Measurements from ENCODE around the gene LOXHD1.

LOXHD1 gene, protein sequence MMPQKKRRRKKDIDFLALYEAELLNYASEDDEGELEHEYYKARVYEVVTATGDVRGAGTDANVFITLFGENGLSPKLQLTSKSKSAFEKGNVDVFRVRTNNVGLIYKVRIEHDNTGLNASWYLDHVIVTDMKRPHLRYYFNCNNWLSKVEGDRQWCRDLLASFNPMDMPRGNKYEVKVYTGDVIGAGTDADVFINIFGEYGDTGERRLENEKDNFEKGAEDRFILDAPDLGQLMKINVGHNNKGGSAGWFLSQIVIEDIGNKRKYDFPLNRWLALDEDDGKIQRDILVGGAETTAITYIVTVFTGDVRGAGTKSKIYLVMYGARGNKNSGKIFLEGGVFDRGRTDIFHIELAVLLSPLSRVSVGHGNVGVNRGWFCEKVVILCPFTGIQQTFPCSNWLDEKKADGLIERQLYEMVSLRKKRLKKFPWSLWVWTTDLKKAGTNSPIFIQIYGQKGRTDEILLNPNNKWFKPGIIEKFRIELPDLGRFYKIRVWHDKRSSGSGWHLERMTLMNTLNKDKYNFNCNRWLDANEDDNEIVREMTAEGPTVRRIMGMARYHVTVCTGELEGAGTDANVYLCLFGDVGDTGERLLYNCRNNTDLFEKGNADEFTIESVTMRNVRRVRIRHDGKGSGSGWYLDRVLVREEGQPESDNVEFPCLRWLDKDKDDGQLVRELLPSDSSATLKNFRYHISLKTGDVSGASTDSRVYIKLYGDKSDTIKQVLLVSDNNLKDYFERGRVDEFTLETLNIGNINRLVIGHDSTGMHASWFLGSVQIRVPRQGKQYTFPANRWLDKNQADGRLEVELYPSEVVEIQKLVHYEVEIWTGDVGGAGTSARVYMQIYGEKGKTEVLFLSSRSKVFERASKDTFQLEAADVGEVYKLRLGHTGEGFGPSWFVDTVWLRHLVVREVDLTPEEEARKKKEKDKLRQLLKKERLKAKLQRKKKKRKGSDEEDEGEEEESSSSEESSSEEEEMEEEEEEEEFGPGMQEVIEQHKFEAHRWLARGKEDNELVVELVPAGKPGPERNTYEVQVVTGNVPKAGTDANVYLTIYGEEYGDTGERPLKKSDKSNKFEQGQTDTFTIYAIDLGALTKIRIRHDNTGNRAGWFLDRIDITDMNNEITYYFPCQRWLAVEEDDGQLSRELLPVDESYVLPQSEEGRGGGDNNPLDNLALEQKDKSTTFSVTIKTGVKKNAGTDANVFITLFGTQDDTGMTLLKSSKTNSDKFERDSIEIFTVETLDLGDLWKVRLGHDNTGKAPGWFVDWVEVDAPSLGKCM (N-terminal part only)

DNA sequence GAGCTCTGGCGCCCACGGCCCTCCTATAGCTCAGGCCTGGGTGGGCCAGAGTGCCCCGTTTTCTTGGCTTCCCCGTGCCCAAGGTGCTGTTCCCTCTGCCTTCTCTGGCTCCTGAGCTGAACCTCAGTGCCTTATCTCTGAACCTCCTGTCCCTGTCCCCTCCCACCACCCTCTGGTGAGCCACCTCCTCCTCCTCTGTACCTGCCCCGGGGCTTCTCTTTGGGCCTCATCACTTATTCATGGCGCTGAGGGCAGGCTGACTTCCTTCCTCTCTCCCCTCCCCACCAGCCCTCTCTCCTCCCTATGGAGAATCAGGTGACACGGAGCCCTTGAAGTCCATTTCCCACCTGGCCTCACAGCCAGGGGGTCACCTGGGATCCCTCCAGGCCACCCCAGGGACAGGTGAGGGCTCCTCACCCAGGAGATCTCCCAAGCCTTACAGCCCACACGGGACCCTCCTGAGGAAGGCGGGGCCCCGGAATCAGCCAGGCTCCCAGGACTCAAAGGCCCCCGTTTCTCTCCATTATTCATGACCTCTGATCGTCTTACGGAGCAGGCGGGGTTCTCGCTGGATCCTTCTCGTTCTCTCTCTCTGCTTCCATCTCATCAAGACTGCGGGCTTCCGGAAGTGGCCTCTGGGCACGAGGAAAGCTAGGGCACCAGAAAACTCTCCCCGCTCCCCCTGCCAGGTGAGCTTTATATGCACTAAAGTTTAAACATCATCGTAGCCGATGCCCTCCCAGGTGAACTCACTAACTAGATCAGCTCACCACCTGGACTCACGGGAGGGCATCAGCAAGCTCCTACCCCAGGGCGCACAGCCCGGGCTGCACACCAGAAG is at the start of gene LOXHD1:
TSS of gene LOXHD1 (minus strand) at position 106 of the 841 bp plus-strand sequence. CDS start 187 bp downstream, outside the sequence.
- no peaks in the 10 kb centered on the region for H3K4me1 Mint-ChIP-seq
- no peaks in the 10 kb centered on the region for H3K9me3 Mint-ChIP-seq
- ATAC-seq = no peak
- peak within 1 kb of the TSS; percentile 64 to 72 for H3K27ac Mint-ChIP-seq
- no peaks in the 10 kb centered on the region for H3K27me3 Mint-ChIP-seq
- no peak for DNase-seq
- no peak within 1 kb of the TSS for H3K4me3 Mint-ChIP-seq

DNA sequence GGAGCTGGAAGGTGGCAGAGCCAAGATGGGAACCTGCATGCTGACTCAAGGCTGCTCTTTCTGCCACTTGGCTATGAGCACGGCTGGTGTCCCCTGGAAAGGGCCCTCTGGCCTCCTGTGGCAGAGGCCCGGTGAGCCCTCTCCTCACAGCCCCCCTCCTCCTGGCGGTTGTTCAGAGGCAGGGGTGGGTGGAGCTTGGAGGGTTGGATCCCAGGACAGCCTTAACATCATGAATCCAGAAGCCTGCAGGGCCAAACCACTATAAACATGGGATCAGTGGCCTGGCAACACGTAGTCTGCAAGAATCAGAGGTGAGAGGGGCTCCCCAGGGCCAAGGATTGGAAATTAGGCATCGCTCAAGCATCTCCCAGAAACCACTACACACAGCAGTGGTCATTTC is 48.5 kb upstream of the LOXHD1 start:
- H3K27me3 Mint-ChIP-seq = no peaks in the 10 kb centered on the region
- no peaks in the 10 kb centered on the region for H3K4me1 Mint-ChIP-seq
- ATAC-seq (no peak), DNase-seq (no peak)
- no peaks in the 10 kb centered on the region for H3K9me3 Mint-ChIP-seq
- no peak overlapping the region for H3K27ac Mint-ChIP-seq
- no peak overlapping the region for H3K4me3 Mint-ChIP-seq

DNA sequence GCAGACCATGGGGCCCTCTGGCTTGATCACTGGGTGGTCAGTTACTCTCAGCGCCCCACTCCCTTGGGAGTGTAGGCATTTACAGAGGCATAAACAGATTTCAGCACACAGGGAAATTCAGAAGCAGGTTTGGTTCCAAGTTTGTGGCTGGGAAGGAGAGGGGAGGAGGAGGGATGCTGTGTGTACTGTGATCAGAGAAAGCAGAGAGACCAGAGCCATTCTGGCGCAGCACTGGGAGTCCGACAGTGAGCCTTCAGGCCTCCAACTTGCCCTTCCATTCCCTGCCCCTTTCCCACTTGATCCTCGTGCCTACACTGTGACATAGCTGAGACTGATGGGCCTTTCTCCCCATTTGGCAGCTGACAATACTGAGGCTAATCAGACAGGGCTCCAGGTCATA is 47.8 kb upstream of the LOXHD1 start:
- H3K9me3 Mint-ChIP-seq = no peaks in the 10 kb centered on the region

DNA sequence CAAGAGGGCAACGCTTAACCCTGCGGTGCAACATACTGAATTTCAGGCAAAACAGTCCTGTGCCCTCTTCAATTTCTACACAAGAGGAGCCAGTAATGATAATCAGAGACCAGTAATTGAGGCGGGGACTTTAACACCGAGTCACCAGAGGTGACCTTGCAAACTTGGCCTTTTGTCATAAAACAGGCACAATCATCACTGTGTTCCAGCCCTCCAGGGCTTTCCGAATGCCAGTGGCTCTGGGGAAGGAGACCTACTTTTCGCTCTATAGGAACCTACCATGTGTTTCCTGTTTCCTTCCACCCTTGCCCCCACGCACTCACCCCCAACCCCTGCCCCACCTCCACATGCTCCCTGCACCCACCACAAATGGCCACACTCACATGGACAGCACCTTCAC is 47.2 kb upstream of the LOXHD1 start:
- H3K27ac Mint-ChIP-seq = no peak overlapping the region
- DNase-seq = no peak
- no peaks in the 10 kb centered on the region for H3K4me1 Mint-ChIP-seq
- H3K4me3 Mint-ChIP-seq = no peak overlapping the region
- no peaks in the 10 kb centered on the region for H3K27me3 Mint-ChIP-seq
- H3K9me3 Mint-ChIP-seq = no peaks in the 10 kb centered on the region
- ATAC-seq = no peak

More for the DNA sequence above, 47.8 kb upstream of the LOXHD1 start:
- ATAC-seq (no peak), DNase-seq (no peak)
- no peaks in the 10 kb centered on the region for H3K4me1 Mint-ChIP-seq
- no peaks in the 10 kb centered on the region for H3K27me3 Mint-ChIP-seq
- no peak overlapping the region for H3K27ac Mint-ChIP-seq
- H3K4me3 Mint-ChIP-seq = no peak overlapping the region

DNA sequence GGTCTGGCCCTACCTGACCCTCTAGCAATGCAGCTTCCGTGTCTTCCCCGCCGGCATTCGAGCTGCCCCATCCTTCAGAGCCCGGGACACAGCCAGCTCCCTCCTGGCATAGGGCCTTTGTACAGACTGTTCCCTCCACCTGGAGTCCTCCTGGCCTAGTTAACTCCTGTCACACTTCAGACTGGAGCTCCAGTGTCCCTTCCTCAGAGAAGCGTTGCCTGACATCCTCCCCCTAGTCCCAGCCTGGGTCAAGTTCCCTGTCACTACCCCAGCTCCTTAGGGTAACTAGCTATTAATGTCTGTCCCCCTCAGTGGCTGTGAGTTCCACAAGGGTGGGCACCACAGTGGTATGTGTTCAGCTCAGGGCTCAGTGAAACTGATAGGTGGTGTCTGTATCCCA is 45.5 kb upstream of the LOXHD1 start:
- Mint-ChIP-seq H3K4me3 (no peak overlapping the region), H3K27me3 (peaks cover 12% of the 10 kb centered on the region), H3K9me3 (peaks cover 12 to 13% of the 10 kb centered on the region in 2 donors), H3K4me1 (no peaks in the 10 kb centered on the region), H3K27ac (no peak overlapping the region)
- DNase-seq (no peak), ATAC-seq (no peak)

DNA sequence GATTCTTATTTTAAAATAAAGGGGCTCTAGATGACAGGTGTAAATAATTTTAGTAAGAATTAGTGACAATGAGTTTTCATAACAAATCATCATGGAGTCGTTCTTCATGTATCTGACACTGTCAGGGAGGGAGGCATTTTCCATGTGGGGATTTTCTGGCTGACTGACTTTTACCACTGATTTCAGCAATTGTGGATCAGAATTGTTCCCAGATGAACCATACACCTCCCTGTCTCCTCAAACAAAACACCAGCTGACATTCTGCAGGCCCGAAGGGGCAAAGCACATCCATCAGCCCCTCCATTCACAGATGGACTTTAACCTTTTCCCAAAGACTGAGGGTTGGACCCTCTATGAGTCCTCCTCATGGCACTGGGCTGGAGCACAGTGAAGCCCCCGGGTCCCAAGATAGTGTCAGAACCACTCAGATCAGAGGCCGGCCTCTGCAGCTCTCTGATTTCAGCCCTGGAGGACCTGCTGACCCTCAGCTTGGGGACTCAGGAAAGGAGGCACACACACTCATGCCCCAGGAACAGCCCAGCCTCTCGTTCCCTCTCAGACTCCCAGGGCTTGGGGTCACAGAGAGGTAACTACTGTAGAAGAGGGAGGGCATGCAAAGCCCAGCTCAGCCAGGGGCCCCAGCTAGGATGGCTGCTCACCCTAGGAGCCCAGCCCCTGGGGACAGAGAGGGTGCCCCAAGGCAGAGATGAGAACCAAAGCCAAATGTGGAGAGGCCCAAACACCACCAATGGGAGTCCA is 43.2 kb upstream of the LOXHD1 start:
- no peak overlapping the region for H3K27ac Mint-ChIP-seq
- no peak overlapping the region for H3K4me3 Mint-ChIP-seq
- H3K4me1 Mint-ChIP-seq = no peaks in the 10 kb centered on the region
- peaks cover 14 to 18% of the 10 kb centered on the region in 2 donors for H3K9me3 Mint-ChIP-seq
- peaks cover 18% of the 10 kb centered on the region for H3K27me3 Mint-ChIP-seq
- ATAC-seq (no peak), DNase-seq (no peak)

DNA sequence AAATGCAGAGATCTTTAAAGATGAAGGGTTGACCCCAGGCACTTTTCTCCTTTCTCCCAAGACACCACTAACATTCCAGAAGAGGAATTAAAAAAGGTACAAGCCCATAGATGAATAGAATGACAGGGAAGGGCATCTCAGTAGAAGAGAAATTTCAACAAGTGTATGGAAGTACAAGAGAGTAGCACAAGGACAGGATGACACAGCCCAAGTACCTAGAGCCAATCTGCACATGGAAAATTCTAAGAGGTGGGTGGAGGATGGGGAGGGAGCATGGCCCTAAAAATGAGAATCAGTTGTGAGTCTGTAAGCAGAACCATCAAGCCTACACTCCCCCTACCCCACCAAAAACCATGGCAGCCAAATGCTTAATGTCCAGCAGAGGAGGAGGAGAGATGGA is 39.7 kb upstream of the LOXHD1 start:
- no peak for DNase-seq
- H3K4me1 Mint-ChIP-seq = no peaks in the 10 kb centered on the region
- no peak for ATAC-seq
- no peak overlapping the region for H3K27ac Mint-ChIP-seq
- H3K9me3 Mint-ChIP-seq = peaks cover 14 to 18% of the 10 kb centered on the region in 2 donors
- H3K4me3 Mint-ChIP-seq = no peak overlapping the region
- H3K27me3 Mint-ChIP-seq = peaks cover 18% of the 10 kb centered on the region

DNA sequence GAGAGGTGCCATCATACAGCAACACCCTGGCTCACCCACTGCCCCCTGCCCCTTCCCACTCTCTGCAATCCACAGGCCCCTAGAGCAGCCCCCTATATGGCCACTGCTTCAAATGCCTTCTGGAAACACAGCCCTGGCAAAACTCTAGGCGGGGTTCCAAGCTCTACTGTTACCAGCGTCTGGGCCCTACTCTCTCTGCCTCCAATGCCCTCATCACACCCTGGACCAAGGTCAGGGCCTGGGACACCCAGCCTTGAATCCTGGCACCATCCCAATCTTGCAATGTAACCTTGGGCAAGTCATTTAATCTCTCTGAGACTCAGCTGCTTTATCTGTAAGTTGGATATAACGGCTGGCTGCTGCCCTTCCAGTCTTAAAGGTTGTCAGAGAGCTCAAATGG is 39.2 kb upstream of the LOXHD1 start:
- no peak for ATAC-seq
- no peak overlapping the region for H3K4me3 Mint-ChIP-seq

DNA sequence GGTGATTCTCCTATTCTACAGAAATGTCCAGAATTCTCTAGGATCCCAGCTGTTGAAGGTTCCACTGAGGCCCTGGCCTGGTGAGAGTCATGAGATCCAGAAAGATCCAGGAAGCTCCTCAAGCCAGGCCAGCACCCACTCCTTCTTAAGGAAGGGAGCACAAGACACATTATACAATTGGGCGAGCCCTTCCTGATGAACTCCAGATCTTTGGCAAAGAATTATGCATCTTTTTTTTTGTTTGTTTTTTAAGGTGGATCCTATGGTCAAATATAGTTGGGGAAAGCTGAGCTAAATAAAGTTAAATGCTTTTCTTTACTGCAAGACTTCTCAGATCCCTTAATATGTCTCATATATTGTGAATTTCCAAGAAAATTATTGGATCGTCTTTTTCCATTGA is 37.0 kb upstream of the LOXHD1 start:
- H3K4me3 Mint-ChIP-seq = no peak overlapping the region
- no peak overlapping the region for H3K27ac Mint-ChIP-seq
- peaks cover 18% of the 10 kb centered on the region for H3K27me3 Mint-ChIP-seq
- ATAC-seq (no peak), DNase-seq (no peak)
- H3K9me3 Mint-ChIP-seq = peaks cover 14 to 18% of the 10 kb centered on the region in 2 donors
- H3K4me1 Mint-ChIP-seq = no peaks in the 10 kb centered on the region

More for the DNA sequence above, 39.2 kb upstream of the LOXHD1 start:
- peaks cover 18% of the 10 kb centered on the region for H3K27me3 Mint-ChIP-seq
- no peak for DNase-seq
- peaks cover 14 to 18% of the 10 kb centered on the region in 2 donors for H3K9me3 Mint-ChIP-seq
- no peak overlapping the region for H3K27ac Mint-ChIP-seq
- H3K4me1 Mint-ChIP-seq = no peaks in the 10 kb centered on the region

DNA sequence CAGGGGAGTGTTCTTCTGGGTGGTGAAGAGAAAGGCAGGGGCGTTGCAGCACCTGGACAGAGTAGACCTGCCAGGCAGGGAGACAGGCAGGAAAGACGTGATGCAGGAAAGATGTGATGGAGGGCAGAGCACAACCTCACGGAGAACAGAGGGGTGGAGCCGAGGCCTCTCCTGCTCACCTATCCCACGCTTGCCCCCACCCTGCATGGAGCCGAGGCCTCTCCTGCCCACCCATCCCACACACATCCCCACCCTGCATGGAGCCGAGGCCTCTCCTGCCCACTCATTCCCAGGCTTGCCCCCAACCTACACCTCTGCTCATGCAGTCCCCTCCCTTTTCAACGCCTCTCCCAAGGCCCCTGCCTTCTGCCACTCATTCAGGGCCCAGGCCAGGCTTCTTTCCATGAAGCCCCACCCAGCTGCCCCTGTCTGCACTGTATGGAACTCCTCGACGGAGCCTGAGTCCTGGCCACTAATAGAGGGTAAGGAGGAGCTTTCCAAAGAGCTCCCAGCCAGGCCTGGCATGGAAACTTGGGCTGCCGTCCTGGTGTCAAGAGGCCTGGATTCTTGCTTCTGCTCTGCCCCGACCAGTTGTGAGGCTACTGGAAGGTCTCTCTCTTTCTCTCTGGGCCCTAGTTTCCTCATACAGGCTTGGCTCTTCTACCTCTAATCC is 32.0 kb upstream of the LOXHD1 start:
- Mint-ChIP-seq H3K4me3 (no peak overlapping the region), H3K27ac (no peak overlapping the region), H3K27me3 (no peaks in the 10 kb centered on the region), H3K4me1 (no peaks in the 10 kb centered on the region), H3K9me3 (no peaks in the 10 kb centered on the region)
- DNase-seq (no peak), ATAC-seq (peak; percentile 23)

DNA sequence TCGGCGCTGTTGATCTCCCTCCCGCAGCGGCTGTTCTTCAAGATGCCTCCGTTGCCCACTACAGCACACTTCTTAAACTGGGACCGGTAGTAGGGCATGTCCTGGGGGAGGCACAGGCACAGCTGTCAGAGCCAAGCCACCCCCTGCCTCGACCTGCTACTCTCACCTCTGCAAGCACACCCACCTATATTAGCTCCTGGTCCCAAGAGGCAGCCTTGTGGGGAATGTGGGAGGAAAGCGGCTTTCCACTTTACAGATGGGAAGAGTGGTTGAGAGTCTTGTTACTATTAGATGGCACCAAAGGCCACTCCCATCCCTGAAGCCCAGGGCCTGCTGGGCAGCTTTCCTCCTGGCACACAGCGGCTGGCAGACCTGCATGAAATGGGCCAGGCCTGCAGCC is 29.2 kb upstream of the LOXHD1 start:
- ATAC-seq (no peak), DNase-seq (no peak)
- H3K9me3 Mint-ChIP-seq = no peaks in the 10 kb centered on the region
- H3K27me3 Mint-ChIP-seq = no peaks in the 10 kb centered on the region
- H3K4me3 Mint-ChIP-seq = no peak overlapping the region
- H3K4me1 Mint-ChIP-seq = no peaks in the 10 kb centered on the region
- no peak overlapping the region for H3K27ac Mint-ChIP-seq

DNA sequence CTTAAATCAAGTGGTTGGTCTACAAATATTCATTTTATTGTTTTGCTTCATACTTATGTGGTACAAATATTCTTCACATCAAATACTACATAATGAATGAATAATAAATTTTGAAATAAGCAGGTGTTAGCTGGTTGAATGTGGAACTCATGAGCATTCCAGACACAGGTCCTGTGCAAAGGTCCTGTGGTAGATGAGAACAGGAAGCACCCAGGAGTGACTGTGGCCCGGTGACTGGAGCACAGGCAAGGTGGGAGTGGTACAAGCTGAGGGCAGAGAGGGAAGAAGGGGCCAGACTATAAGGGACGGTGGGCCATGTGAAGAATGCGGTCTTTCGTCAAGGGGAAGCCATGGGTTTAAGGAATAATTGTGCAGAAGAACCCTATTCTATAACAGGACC is 26.2 kb upstream of the LOXHD1 start:
- DNase-seq (no peak), ATAC-seq (no peak)
- Mint-ChIP-seq H3K9me3 (no peaks in the 10 kb centered on the region), H3K4me1 (no peaks in the 10 kb centered on the region), H3K27me3 (no peaks in the 10 kb centered on the region), H3K27ac (no peak overlapping the region), H3K4me3 (no peak overlapping the region)

DNA sequence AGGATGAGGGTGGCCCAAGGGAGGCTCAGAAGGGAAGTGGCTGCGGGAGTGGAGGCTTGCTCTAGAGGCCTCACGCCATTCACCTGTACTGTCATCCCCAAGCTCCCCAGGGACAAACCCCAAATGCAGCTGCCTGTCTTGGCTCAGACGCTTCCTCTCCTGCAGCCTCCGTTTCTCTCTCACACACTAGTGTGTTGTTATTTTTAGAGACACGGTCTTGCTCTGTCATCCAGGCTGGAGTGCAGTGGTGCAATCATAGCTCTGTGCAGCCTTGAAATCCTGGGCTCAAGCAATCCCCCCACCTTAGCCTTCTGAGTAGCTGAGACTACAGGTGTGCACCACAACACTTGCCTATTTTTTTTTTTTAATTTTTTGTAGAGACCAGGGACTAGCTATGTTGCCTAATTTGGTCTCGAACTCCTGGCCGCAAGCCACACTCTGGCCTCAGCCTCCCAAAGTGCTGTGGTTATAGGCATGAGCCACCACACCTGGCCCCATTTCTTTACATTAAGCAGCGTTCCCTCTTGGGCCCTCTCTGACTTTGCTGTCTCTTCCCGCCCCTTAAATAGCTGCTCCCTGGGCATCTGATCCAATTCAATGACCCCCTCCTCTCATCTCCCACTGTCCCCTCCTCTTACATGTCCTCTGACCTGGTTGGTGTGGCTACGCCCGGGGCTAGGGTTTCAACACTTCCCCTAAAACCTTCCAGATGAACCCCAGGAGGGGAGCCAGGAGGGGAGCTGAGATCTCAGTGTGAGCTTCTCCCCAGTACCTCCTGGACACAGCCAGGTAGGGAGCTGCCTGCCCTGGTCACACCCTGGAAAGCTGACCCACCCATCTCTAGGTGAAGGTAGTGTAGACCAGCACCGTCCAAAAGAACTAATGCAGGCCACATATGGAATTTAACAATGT is 24.0 kb upstream of the LOXHD1 start:
- H3K27me3 Mint-ChIP-seq = no peaks in the 10 kb centered on the region
- no peaks in the 10 kb centered on the region for H3K4me1 Mint-ChIP-seq
- no peak for DNase-seq
- H3K27ac Mint-ChIP-seq = peak overlapping the region in 1 of 2 donors; percentile 35
- H3K4me3 Mint-ChIP-seq = no peak overlapping the region
- no peak for ATAC-seq
- H3K9me3 Mint-ChIP-seq = no peaks in the 10 kb centered on the region

Measured in stimulated activated naive CD8-positive, alpha-beta T cell treated with anti-CD3 and anti-CD28 coated beads, Interleukin-15, amount 100 ng/mL, for 72 hours (primary cell).